GM20000 (cell line): ENCODE data around the gene SYNDIG1L.

Experiments used
- DNase-seq: peaks from one replicate; pipeline ENCODE4 v3.0.0; 2012; ENCODE audit warnings: low spot score
- CTCF ChIP-seq: IDR thresholded peaks from 2 replicates; pipeline ENCODE4 v1.5.1; 2012; ENCODE audit warnings: mild to moderate bottlenecking, control low read depth; ENCODE audit errors: extremely low read depth, missing control alignments

Gene SYNDIG1L

GRCh38 chr14:74426202-74426582, at the start of gene SYNDIG1L:
SYNDIG1L (minus strand) TSS chr14:74426210; CDS start chr14:74409744, 16,466 bp downstream.
- no peak for DNase-seq

GRCh38 chr14:74475678-74476077, 49.7 kb upstream of the SYNDIG1L start:
- no peak for DNase-seq
- TF ChIP-seq CTCF, result no peak

More at GRCh38 chr14:74426202-74426582, at the start of gene SYNDIG1L:
- TF ChIP-seq CTCF, result no peak

DNA sequence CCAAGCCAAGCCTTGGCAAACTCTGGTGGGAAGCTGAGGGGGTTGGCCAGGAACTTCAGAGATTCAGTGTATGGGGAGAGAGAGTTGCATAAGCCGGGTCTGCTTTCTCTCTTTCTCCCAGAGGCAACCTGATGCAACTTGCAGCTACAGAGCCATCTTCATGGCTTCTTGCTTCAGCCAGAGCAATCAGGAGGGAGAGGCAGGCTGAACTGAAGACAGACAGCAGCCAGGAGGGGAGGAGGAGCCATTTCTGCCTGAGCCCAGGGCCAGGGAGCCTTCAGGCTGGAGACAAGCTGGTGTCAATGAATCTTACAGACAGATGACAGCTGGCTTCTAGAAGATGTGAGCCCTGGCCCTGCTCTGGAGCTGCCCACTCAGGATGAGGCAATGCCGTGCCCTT, 48.4 kb upstream of the SYNDIG1L start:
- no peak for TF ChIP-seq CTCF

DNA sequence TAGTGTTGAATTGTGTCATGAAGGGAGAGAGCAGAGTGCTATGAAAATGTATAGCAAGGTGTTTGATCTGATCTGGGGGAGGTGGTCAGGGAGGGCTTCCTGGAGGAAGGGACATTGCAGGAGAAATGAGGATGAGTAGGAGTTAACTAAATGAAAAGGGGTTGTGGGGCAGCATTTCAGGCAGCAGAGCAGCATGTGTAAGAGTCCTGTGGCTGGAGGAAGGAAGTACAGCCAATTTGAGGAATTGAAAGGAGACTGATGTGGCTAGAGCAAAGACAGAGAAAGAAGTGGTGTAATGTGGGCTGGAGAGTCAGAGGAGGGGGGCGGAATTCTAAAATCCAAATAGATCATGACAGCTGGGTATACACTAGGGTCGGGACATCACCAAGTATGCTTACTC, 46.6 kb upstream of the SYNDIG1L start:
- TF ChIP-seq CTCF, result no peak

More for the DNA sequence above, 48.4 kb upstream of the SYNDIG1L start:
- DNase-seq, result no peak

GRCh38 chr14:74469548-74470518, 43.8 kb upstream of the SYNDIG1L start:
- no peak for TF ChIP-seq CTCF
- DNase-seq, result no peak

More for the DNA sequence above, 46.6 kb upstream of the SYNDIG1L start:
- no peak for DNase-seq

DNA sequence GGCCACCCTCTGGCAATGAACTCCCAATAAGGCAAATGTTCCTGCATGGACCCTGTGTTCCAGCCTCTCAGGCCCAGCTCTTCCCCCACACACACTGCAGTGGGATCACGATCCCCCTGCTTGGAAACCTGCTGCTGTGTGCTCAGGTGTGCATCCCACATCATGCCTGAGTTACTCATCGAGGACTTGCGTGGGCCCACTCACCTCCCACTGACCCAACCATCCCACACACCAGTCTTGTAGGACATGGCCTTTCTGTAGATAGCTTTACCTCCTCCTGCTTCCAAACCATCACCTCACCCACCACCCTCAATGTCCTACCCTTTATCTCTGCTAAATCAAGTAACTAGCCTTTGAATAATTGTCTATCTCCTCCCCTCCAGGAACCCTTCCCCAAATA, 42.5 kb upstream of the SYNDIG1L start:
- no peak for DNase-seq
- no peak for TF ChIP-seq CTCF

DNA sequence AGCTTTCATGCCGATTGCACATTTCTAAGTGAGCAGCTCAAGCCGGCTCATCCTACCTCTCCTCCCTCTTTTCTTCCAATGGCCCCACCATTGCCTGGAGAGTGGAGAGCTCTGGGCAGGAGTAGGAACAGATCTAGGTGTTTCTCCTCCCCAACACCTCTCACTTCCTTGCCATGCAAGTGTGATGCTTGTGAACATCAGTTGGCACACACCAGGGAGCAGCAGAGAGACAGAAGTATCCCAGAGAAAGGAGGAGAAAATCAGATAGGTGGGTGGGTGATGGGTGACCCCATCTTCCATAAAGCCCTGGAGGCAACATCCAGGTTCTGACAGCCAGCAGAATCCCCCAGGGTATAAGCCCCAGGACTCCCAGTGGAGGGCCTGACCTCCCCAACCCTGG, 39.3 kb upstream of the SYNDIG1L start:
- TF ChIP-seq CTCF, result no peak
- no peak for DNase-seq
